NCI-H510A (cell line): ENCODE data around the gene CRNKL1.

Experiments
- DNase-seq: peaks from one replicate; lab custom pipeline; 2025; lab: John Stamatoyannopoulos, UW

The CRNKL1 gene

DNA sequence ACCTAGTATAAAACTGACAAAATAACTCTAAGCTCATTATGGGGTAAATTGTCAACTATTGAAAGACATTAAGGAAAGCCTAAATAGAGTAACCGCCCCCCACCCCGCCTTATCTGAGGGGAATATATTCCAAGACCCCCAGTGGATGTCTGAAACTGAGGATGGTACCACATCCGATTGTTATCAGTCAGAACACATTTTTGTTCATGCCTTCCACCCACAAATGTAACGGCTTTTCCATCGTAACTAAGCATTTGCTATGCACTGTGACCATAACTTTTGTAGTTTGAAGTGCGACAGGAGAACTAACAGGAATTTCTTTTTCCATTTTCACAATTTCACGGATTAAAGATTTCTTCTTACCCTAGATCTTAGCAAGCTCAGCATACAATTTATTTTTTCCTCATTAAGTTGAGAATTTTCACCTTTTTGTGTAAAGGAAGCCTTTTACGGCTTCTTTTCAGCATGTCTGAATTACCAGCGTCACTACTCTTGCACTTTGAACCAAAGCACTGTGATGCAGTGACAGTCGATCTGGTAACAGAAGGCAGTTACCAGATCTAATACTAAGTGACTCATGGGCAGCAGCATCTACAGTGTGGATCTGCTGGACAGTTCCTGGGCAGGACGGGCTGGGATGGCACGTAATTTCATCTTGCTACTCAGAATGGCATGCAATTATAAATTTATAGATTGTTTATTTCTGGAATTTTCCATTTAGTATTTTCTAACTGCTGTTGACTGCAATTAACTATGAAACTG is 11.9 kb upstream of the CRNKL1 start:
- DNase-seq: no peak

DNA sequence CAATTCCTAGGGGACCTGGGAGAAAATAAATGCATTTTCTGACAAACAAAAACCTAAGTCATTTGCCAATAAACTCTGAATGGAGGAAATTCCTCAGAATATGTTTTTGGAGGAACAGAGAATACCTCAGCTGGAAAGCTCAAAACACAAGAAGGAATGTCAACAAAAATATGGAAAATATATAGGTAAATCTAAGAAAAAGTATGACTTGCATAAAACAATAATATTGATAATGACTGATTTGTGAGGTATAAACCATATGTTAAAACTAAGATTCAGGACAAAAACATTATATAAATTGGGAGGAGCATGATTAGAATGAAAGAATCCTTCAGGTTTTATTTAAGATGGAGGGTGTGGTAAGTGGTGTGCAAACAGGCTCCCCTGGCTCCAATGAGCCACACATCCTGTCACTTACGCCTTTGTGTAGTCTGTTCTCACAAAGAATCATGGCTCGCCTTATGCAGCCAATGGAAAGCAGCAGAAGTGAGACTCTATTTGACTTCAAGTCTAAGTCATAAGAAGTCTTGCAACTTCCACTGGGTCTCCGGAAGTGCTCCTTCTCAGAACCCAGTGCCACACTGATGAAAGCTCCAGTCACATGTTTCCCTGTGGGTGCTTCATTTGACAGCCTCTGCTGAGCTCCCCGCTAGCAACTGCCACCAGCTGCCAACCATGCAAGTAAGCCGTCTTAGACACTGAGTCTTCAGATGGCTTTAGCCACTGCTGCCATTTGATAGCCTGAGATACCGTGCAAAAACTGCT is 8.2 kb upstream of the CRNKL1 start:
- DNase-seq: no peak

DNA sequence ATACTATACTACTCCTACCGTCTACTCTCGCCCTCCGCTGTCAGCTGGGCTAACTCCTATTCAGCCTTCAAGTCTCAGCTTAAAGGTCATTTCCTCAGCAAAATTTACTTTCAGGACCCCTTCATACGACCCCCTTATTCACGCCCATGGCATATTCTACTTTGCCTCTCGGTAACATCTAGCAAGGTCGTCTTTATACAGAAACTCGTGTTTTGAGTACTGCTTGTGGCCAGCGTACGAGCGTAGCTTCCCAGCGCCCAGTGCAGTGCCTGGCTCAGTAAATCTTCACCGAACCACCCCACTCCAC is 546 bp downstream of the CRNKL1 start:
- DNase-seq: no peak

DNA sequence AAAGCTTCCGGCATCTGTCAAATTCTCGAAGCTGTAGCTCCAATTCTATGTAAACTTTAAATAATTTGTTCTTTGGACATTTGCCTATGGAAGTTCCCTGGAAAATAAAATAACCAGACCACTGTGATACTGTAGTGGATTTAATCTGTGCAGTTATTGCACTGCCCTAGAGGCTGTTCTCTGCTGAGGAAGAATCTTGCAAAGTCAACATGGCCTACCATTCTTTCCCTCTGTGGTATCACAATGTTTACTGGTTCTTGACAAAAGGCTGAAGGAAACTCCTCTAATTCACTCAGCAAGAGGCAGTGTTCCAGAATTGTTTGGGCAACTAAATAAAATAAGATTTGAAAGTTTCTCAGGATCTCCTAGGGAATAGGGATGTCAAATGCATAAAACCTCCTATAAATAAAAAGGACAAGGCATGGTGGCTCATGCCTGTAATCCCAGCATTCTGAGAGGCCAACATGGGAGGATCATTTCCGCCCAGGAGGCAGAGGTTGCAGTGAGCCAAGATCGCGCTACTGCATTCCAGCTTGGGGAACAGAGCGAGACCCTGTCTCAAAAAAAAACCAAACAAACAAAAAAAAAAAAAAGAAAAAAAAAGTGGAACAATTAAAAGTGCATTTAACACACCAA is 12.4 kb downstream of the CRNKL1 start:
- no peak for DNase-seq

DNA sequence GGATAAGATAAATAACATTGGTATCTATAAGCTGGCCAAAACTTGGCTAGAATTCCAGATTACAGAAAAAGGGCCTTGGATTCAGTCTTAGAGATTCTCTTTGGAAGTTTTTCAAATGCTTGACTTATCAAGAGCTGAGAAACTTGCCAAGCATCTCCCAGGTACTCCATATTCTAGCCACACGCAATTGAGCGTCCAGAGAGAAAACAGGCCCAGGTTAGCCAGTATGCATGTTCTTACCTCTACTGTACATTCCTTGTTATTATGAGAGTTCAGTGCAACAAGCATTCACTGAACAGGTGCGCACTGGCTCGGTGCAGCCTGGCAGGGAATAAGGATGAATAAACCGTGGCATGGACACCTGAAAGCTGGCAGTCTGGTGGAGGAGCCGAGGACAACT is 13.7 kb downstream of the CRNKL1 start:
- no peak for DNase-seq

DNA sequence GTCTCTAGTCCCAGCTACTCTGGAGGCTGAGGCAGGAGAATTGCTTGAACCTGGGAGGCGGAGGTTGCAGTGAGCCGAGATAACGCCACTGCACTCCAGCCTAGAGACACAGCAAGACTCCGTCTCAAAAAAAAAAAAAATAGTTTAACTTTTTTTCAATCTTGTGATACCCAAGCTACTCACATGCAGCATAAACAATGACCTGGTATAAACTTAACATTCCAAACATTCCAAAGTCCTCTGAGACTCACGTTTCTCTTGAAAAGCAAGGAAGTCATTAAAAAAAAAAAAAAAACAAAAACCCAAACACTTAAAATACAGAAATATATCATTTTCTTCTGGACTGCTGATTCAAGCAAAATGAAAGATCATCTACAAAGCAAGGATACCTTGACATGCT is 14.3 kb downstream of the CRNKL1 start:
- DNase-seq: no peak

DNA sequence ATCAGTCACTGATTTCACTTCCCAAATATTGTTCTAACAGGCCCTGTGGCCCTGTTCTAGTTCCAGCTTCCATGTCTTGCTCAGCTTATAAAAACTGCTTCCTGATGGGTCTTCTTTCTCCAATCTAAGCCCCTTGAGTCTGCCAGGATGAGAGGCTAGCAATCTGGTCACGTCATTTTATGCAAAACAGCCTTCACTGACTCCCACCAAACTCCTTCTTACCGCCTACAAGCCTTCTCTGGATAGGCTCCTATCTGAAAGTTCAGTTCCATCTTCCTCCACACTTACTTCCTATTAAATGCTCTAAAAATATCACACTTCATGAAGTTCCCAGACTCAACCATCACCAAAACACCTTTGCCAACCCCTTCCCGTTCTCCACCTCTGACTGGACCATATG is 15.5 kb downstream of the CRNKL1 start:
- DNase-seq: no peak

DNA sequence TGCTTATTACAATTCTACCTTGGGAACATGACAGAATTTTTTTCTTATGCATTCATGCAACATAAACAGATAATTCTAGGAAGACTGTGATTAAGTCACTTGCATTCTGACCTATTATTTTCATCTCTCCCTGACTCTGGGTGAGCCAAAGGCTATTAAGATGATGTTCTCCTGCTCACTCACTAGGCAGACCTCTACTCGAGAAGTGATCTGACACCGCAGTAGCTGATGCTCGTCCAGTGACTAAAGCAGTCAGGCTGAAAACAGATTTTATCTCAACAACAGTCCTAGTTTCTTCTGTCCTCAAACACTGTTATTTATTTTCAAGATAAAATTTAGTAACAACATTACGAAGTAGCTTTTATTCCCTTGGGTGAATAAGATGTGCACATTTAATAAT is 17.8 kb downstream of the CRNKL1 start:
- DNase-seq: no peak

DNA sequence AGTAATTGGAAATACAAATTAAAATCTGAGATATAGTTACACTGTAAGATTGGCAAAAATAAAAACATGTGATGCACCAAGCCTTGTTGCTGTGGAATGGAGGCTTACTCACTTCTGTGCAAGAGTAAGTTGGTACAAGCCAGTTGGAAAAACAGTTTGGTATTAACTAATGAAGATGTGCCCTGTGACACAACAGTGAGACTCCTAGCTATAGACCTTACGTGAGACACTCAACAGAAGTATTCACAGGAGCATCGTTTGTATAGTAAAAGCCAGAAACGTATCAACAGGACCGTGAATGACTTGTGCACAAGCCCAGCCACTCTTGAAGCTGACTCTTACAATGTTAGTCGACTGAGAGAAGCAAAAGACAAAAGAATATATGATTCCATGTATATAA is 20.5 kb downstream of the CRNKL1 start:
- DNase-seq: no peak

DNA sequence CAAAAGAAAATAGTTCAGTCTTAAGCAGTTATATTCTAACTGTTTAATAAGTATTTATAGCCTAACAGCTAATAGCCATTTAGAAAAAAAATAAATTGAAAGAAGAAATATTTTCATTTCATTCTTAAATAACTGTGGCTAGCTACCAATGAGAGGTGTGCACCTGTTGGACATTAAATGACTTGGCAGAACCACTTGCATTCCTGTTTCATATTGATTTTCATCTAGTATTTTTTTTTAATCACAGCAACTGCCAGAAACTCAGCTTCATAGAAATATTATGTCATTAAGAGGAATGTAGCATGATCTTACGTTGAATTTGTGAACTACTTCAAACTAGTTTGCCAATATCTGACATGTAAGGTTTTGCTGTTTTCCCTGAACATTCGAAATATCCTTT is 25.0 kb downstream of the CRNKL1 start:
- no peak for DNase-seq

DNA sequence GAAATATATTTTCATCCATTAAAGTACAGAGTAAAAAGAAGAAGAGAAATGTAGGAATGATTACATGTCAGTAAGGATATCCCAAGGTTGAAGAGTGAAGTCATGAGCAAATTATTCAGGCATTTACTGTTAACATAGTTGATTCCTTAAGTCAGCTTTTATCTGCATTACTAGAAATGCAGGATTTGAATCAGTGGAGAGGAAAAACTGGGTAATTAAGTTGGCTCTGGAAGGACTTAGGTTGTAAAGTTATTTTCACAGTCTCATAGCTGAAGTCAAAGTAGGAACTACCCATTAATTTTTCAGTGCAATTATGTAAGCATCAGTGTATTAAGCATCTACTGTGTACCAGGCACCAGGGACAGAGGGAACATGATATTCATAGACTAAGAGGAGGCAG is 27.3 kb downstream of the CRNKL1 start:
- DNase-seq: no peak

DNA sequence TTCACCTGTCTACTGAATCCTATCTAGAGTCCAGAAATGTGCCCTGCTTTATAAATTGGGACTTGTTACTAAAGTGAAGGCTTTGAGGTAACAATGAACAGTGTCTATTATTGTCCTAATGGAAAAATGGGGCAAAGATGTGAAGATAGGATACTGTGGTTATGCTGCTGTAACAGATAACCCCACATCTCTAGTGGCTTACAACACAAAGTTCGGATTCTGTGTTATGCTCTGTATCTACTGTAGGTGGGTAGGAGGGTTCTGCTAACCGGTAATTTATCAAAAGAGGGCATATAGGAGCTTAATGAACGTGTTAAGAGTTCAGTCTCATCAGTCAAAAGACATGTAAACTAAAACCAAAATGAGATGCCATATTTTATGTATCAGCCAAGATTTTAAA is 28.9 kb downstream of the CRNKL1 start:
- DNase-seq: no peak

DNA sequence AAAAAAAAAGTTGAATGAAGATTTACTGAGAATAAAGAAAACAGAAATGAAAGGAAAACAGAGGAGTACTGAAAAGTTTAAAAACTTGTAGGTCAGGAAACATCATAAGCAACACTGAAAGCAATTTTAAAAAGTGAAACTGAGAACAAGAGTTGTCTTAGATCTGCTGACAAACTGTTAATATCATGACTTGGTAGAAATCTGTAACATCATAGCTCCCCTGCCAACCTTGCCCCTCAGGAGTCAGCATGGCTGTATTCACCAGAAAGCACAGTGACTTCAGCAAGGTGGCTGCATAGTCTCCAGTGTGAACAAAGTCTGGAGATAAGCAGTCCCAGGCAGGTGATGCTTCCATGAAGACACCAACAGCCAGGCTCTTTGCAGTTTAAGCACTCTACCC is 29.8 kb downstream of the CRNKL1 start:
- no peak for DNase-seq

DNA sequence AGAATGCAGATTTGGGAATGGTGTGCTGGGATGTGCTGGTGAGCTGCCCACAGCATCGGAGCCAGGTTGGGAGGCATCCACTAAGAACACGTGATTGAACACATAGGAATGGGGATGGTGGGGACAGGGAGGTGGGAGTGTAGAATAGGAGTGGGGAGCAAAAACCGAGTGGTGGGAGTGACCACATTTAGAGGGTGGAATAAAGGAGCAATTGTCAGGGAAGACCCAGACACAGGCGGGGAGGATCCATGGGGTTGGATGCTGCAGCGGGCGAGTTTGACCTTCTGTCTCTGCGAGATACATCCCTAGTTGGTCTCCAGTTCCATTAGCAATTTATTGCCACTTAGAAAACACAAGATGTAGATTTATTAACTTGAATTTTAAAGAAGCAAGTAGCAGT is 30.4 kb downstream of the CRNKL1 start:
- DNase-seq: no peak

DNA sequence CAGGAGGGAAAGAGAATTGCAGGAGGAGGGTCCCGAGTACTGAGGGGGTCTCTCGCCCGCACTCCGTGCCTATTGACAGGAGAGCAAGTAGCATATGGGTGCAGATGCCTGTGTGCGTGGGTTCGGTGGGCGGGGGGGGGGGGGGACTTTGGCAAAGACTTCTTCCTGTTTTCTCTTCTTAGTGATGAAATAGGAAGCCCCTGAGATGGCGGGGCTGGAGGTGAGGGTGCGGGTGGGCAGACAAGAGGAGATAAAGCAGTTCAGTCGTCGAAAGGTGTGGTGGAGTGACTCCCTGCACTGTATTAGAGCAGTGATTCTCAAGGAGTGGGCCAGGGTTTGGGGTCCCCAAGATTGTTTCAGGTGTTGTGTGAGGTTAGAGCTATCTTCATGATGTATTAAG is 31.4 kb downstream of the CRNKL1 start:
- DNase-seq: no peak

DNA sequence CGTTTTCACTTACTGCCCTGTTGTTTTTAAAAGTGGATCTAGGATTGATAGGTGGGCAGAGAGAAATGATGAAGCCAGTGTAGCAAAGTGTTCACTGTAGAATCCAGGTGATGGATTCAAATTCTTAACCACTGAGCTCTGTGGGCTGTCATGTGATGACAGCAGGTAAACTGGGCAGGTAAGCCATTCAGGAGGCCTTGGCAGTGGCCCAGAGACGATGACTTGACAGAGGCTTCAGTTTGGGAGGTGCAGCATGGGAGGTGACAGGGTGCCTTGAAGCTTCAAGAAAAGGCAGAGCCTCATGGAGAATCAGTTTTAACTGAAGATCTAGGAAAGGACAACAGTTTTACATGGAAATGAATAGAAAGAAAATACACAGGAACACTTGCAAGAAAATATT is 33.1 kb downstream of the CRNKL1 start:
- DNase-seq: no peak

DNA sequence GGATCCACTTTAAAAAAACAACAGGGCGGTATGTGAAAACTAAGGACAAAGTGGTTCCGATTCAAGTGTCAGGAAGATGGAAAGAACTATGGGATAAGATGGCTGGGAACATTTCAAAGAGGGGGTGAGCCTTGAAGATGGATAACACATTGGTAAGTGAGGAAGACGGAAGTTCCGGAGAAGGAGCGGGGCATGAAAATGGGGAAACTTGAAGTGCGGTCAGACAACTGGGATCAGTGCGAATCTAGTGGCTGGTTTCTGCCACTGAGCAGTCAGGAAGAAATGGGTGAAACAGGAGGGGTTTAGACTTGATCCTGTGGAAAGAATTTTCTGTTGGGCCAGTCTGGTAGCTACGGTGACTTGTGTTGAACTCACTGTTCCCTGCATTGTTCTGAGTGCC is 33.9 kb downstream of the CRNKL1 start:
- DNase-seq: no peak

DNA sequence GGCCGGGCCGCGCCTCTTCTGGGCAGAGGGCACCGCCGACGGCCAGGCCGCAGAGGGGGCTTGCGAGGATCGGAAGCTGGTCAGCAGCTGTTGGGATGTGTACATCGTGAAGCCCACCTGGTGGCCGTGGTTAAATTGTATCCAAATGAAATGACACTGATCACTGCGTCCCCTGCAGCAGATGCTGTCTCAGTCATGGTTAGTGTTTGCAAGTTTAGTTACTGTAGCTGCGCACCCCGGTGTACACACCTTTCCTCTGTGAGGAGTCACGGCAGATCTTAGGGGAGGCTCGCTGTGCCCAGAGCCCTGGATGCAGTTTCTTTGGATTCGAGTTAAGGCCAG is 34.5 kb downstream of the CRNKL1 start:
- DNase-seq: no peak

DNA sequence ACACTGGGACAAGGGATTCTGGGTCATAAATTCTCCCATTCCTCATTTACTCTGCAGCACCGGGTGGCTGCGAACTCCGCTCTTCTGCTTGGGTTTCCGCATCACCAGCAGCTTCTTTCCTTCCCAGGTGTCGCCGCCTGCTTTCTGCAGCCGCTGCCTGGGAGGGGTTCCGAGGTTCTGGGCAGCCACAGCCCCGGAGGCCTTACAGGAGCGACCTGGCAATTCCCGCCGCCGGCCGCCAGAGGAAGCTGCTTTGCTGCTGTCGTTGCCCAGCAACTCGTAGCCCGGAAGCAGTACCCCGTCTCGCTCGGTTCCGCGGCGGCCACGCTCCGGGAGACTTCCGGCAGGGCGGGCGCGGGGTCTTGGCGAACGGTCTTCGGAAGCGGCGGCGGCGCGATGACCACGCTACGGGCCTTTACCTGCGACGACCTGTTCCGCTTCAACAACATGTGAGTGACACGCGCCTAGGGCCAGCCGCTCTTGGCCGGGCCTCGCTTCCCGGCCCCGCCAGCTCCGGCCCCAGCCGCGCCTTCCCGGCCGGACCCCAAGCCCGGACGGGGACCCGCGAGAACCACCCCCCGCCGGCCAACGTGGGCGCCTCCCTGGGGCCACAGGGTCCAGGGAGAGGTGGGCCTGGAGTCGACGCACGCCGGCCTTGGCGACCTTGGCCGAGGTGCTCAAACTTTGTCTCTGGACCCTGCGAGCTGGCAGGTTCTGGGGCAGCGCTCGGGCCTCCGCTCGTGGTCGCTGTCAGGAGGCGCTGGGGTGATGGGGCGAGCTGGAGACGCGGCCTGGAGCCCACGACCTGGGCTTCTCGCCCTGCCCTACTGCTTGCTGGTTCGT is 35.0 kb downstream of the CRNKL1 start, which contains the start of gene NAA20:
TSS of gene NAA20 (plus strand) at position 362 of the 843 bp plus-strand sequence. CDS start at position 397, 35 bp downstream.
- DNase-seq: peak; percentile 96

DNA sequence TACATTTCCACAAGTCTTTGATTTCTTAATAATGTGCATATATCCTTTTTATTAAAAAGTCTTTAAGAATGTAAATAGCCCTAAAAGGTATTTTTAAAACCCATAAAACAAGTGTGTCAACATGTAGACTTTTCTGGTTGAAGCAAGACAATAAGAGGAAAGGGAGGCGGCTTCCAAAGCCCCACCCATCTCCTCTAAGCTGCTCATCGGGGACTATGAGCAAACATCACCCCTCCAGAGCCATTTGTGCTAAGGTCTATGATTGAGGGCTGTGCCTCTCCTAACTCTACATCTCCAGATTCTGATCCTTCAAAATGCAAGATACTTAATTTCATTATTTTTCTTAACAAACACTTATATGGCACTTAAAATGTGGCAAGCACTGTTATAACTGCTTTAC is 37.6 kb downstream of the CRNKL1 start:
- DNase-seq: no peak

DNA sequence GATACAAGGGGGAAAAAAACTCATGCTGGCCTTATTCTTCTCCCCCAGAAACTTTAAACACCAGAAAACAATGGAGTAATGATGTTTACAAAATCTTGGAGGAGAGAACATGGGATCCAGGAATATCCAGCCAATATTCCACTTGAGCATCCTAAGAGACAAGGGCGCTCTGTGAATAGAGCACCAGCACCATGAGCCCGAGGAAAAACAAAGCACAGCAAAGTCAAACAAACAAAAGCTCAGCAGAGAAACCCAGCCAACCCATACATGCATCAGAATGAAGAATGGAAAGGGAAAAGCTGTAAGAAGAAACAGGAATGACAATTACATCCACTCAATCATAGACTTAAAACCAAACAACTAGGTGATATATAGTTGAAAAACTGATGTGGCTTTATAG is 39.7 kb downstream of the CRNKL1 start:
- DNase-seq: no peak
